GM18868 (cell line): ENCODE measurements around the gene CAMK2G.
A peak's percentile ranks its signal among the peaks of the same experiment; 100 is the strongest.

ENCODE experiments used
- ATAC-seq: cut with Tn5 transposase; IDR thresholded peaks from one replicate; pipeline ENCODE4 v1.9.1; 2021; ENCODE audit warnings: mild to moderate bottlenecking, moderate library complexity; ENCODE audit not compliant: unreplicated experiment

The CAMK2G gene

DNA sequence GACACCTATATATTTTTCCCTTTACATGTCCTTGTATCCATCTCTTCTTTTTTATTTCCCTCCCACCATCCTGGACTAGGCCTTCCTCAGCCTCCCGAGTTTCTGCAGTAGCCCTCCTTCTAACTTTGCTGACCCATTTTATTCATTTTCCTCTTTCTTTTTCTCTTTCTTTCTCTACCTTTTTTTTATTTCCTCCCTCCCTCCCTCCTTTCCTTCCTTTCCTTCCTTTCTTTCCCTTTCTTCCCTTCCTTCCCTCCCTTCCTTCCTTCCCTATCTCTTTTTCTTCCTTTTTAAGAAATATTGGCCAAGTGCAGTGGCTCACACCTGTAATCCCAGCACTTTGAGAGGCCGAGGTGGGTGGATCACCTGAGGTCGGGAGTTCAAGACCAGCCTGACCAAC lies 9.7 kb upstream of the CAMK2G start:
- ATAC-seq, result no peak

DNA sequence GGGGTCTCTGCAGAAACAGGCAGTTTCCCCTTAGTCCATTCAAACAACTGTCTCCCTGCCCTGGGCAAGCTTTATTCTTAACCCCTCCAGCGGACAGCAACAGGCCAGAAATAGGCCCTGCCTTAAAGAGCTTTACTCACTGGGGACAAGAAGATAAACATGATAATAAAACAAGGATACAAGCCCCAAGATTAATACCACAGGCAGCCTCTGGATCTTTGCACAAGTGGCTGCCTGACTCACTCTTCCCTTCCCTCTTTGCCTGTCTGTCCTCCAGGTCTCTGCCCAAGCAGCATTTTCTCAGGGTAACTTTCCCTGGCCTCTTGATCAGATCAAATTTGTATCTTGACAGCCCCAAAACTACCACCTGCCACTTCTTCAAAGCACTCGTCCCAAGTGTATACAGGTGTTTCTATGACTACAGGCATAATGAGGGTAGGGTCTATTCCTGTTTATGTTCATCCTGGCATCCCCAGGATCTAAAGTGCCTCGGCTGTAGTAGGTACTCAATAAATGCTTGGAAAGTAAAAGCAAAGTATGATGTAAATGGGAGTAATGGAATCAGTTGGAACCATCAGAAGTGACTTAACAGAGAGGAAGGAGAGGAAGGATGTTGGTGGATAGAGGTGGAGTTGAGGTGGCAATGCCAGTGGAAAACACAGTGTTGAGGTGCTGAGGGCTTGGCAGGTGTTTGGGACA lies 7.0 kb upstream of the CAMK2G start:
- ATAC-seq, result no peak

DNA sequence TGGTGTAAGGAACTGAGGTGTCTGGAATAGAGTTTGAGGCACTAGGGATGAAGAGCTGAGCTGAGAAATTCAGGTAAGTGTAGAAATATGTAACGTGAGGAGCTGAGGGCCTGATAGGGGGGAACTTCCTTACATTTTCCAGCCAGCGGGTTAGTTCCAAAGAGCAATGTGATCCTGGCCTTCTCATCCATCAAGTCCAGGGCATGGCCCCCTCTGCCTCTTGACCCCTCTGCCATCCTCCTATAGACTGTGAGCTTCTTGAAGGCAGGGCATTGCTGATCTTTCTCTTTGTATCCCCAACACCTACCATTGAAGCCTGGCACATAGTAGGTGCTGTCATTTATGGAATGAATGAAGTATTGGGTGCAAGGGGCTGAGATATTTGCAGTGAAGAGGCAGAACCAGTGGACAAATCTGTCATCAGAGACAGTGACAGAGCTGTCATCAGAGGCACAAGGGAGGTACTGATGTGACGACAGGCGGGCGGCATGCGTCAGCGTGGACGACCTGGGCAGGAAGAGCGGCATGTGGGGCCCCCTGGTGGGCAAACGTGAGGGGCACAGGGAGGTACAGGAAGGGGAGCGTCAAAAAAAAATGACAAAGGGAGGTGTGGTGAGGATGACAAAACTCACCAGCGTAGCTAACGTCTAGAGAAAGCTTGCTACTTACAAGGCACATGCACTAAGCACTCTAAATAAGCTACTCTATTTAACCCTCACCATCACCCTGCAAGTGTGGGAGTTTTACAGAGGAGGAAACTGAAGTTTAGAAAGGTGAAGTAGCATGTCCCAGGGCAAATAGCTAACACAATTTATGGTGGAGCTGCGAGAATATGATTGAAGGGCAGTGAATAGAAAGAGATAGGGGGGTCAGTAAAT lies 5.2 kb upstream of the CAMK2G start:
- ATAC-seq, result peak; percentile 85

DNA sequence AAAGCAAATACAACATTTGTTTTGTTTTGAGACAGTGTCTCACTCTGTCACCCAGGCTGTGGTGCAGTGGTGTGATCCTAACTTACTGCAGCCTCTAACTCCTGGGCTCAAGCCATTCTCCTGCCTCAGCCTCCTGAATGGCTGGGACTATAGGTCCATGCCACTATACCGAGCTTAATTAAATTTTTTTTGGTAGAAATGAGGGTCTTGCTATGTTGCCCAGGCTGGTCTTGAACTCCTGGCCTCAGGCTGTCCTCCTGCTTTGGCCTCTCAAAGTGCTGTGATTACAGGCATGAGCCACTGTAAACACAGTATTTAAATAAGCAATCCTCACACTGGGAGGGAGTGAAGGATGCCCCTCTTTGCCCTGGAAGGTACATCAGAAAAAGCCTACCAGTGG lies 4.0 kb upstream of the CAMK2G start:
- no peak for ATAC-seq

DNA sequence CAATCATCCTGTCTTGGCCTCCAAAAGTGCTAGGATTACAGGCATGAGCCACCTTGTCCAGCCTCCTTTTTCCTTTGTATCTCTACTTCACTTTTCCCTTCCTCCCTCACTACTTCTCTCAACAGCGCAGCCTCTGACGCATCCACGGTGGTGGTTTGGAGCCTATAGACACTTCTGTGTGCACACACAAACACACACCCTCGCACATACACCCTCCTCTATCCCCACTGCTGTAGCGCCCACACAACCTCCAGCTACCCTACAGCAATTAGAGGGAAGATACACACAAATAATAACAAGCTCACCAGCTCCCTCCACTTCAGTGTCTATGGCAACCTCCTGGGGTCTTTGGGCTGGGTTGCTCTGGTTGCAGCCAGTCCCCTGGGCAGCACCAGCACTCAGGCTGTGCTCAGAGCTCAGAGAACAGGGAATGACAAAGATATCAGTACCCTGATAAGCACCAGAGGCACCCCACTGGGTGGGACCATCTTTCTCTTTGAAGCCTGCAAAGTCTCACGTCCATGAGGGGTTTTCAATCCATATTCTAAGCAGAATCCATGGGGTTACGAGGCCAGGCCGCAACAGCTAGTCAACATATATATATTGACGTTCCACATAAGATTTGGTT lies 3.3 kb upstream of the CAMK2G start:
- ATAC-seq, result no peak

DNA sequence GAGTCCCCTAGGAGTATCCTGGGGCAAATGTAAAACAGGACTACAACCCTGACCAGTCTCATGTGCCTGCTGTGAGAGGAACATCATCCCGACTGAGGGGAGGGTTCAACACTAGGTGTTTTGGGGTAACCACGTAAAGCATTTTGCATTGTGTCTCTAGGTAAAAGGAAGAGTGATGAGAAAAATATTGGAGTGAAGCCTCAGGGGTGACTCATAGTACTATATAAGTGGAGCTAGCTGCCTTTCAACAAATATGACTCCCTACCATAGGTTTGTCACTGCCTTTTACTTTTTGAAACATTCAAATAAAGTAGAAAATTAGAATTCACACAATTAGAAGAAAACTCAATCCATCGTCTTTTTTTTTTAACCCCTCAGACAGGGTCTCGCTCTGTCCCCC lies 2.6 kb upstream of the CAMK2G start:
- no peak for ATAC-seq

DNA sequence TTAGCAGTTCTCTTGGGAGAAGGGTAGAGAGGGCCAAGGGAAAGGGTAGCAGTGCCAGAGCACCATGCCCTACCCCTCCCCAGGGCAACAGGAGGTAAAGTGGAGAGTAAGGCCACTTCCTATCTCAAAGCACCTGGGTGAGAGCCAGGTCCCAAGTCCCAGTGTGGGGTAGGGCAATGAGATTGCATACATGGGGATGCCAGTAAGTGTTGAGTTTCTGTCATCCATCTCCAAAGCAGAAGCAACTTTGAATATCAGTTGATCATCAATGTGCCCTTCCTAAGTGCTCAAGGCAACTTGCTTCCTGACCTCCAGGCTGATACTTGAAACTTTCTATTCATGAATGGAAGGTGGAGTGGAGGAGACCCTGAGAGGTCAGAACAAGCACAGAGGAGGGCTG lies 2.2 kb upstream of the CAMK2G start:
- no peak for ATAC-seq

DNA sequence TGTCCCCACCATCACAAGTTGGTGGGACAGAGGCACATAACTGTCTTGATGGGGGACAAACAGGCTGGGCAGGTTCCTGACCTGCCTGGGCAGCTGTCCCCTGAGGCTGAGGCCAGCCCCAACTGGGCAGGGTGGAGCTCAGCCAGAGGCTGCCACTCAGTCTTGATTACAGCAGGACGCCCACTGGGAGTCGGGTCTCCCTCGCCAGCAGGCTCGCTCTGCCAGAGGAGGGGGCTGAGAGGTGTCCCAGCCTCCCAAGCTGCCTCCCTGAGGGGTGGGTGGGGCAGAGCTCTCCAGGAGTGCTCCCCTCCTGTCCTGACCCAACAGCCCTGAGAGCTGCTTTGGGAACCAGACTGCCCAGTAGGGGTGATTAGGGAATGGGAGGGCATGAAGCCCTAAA lies 1.8 kb upstream of the CAMK2G start:
- no peak for ATAC-seq

DNA sequence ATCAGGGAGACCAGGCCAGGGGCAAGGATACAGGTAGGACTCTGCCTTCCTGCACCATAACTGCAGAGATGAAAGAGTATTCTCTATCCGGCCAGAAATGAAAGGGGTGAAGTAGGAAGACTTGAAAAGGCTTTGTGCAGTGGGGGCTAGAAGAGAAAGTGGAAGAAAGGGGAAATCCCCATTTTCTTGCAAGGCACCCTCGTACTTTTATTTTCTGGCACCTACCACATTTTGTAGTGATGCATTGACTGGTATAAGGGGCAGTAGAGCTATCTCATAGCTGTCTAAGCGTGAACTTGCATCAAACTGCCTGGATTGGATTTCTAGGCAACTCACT lies 752 bp upstream of the CAMK2G start:
- ATAC-seq, result no peak

DNA sequence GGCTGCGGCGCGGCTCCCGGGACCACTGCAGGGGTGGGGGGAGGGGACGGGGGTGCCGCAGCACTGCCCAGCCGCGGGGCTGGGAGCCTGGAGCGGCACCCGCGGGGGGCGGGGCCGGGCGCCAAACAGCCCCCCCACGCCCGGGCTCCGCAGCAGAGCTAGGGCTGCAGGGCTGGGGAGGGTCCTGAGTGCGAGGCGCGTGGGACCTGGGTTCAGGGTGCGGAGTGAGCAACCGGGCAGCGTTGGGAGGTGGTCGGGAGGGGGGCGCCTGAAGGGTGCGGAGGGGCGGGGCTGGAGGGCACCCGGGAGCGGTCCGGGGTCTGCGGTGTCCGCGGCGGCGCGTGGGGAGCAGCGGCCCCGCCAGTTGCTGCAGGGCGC lies 528 bp downstream of the CAMK2G start:
- ATAC-seq, result no peak

DNA sequence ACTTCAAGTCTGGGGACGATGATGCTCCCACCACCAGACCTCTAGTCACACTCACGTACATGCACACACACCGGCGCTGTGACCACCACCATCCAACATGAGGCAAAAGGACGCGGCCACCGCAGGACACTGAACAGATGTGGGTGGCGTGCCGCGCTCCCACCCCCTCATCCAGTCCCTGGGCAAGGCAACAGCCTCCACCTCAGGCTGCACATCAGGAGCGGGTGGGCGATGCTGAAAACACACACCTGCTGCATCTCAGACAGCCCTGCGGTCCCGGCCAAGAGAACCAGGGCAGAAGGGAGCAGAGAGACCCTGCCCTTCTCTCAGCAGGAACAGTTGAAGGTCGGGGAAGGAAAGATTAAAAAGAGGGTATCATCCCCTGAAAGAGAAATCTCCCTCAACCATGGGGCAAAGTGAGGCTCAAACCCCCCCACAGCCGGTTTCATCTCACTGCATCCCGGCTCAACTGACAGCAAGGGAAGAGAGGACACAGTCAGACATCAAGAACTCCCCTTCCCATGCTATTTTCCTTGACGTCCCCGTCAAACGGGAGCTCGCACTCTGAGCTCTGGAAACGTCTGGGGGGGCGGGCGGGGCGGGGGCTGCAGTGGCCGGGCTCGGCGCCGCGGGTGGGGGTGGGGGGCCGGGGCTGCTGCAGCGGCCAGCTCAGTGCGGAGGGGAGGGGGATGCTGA lies 1.1 kb downstream of the CAMK2G start:
- ATAC-seq, result no peak

DNA sequence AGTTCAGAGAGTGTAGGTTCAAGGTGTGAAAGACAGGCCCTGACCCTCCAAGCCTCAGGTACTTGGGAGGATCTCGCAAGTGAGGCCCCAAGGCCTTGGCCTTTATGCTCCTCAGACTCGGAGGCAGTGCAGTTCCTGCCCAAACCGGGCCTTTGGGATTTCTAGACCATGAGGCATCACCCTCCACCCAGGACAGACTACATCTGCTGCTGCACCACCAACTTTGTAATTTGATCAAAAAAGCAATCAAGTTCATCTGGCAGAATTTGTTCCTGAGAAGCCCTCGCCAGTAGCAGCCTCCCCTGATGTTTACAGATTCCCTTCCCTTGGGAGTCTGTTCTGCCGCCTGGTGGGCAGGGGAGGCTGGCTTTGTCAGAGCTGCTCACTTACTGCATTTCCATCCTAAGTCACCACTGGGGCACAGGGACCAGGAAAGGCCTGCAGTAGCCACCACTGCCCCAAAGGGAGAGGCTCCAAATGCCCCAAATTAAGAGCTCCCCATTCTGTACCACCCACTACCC lies 2.1 kb downstream of the CAMK2G start:
- ATAC-seq, result no peak

DNA sequence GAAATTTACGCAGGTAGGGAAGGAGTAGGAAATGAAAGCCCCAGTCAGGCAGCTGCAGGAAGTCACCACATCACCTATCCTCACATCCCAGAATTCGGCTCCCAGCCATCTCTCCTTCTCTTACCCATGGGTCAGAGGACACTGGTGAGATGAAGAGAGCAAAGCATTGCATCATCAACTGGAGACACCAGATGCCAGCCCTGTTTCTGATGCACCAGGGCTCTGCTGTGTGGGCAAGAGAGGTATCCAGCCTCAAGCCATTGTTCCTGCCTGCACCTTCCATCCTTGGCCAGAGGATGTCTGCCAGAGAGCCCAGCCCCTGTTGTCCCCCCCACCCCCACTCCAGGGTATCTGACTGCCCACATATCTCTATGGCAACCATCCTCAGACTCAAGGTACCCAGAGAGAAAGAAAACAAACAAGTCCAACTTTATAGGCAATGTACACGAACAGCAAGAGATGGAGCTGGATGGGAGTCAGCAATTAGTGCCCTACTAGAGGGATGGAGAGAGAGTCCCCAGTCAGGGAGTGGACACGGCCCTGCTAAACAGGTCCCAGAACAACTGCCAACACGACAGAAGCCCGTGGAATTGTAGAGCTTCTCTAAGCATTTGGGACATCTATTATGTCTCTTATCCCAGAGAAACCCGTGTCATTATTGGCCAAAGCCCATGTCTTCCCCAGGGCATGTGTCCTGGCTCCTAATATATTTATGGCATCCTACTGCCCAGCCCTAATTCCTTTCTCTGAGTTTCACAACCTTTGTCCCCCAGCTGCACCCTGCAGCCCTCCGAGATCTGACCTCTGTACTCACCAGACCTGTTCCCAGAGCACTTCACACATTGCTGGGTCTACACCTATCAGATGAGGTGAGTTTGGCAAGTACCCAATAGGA lies 2.8 kb downstream of the CAMK2G start:
- ATAC-seq, result no peak

DNA sequence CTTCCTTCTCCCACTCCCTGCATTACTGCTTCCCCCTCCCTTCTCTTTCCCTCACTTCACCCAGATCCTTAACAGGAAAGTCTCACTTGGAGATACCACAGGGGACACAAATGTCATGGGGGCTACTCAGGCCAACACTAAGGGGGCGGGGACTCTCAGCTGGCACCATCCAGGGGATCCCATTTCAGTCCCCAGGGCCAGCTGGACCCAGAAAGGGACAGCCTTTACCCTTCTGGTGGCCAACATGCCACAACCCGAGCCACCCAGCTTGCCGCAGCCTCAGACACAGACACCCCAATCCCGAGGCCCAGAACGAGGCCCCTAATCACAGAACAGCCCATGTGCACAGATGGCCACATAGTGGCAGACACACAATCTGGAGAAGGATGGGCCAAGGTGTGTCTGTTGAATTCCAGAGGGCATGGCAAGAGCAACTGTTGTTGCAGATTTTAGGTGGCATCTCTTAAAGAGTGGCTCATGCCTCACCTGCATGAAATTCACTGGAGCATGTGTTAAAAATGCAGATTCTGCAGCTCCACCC lies 5.6 kb downstream of the CAMK2G start:
- ATAC-seq, result no peak

DNA sequence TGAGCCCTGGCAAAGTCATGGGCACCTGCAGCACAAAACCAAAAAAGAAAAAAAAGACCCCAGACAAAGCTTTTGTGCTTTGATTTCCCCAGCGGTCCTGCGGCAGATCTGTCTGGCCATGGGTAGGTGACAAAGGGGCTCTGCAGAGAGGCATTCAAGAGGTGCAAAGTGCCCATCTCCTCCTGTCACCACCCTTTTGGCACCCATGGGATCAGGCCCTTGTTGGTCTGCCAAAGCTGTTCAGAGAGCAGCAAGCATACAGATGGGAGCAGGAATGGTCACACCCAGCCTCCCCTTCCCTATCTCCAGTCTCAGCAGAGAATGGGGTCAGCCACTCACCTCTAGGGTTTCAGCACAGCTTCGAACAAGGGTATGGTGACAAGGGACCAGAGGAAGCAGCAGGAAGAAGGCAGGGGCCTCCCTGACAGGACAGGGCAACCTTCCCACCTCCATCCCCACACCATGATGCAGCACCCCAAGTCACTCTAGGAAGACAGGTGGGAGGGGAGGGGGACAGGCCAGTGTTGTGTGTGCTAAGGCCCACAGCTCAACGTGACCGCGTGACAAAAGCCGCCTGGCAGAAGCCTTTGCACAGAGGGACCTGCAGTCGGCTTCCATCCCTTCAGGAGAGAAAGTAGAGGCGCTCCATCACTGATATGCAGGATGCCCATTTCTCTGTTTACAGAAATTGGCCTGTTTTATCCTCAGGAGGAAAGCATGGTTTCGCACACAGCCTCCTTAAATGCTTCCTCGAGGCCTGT lies 6.3 kb downstream of the CAMK2G start:
- no peak for ATAC-seq

DNA sequence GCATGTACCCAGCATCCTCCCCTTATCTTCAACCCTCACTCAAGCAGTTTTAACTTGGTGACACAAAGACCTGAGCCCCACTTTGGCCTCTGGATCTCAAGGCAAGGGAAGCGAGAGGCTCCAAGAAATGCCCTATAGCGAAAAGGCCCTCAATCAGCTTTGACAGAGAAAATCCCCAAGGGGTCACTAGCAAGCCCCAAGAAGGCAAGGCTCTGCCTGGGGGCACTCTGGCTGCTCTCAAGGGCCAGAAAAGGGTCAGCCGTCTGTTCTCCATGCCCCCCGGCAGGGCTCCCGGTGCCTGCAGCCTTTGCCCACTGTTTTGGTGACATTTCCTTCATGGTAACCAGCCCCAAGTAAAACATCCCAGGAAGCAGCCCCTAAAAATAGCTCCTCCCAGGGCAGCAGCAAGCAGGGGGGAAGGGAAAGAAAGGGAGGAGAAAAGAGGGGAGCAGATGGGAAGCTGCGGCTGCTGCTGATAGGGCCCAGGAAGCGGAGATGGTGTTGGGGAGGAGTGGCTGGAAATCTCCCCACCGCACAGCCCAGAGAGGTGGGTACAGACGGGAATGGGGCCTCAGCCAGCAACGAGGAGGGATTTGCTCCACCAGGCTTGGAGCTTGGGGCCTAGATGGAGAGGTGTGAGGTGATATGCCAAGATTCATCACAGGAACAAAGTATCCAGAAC lies 7.1 kb downstream of the CAMK2G start:
- no peak for ATAC-seq

DNA sequence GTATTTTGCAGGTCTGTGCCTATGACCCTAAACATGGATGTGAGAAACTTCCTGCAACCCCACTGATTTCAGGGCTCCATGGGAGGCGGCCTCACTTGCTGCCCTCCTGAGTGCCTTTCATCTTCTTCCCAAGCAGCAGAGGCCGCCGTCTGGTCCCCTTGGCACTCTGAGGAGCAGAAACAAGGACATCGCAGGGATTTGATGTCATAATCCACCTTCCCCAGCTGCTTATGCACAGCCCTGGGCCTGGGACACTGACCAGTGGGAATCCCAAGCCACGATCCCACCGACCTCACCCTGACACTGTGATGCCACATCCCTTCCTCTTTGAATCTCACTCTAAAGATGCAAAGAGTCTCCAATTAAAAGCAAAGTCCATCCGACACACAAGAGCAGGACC lies 7.7 kb downstream of the CAMK2G start:
- no peak for ATAC-seq
